Stimulated activated naive CD4-positive, alpha-beta T cell (primary cell): Measurements from ENCODE around the gene MYRF.

Experiments
- DNase-seq, 6 experiments: peaks; one replicate each; lab custom pipeline; 2025; lab: John Stamatoyannopoulos, UW

The MYRF gene

DNA sequence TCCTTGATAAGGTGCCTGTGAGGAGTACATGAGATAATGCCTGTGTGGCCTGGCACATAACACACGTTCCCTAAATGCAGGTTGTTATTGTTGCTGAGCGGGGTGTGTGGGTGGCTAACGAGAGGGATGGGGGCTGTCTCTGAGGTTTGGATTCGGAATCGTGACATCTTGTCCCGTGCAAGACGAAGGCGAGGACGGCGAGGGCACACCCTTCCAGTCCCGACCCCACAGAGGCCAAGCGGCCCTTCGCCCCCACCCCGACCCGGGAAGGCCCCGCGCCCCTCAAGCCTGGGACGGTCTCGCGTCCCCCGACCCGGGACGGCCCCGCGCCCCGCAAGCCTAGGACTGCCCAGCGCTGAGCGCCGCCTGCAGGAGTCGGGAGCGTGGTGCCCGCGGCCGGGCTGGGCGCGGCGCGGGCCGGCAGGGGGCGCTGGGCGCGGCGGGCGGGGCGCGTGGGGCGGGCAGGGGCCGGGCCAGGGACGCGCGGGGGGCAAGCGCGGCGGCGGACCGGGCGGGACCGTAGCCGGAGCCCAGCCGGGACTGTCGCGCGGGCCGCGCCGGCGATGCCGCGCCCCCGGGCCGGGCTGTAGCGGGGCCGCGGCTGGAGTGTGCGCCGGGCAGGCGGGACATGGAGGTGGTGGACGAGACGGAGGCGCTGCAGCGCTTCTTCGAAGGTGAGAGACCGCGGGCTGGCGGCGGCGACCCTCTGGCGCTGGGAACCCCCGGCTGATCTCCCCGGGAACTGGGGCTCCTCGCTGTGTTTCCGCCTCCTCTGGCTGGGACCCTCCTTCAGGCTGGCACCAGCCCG is at the start of gene MYRF:
TSS of gene MYRF (plus strand) at position 520 of the 808 bp plus-strand sequence. CDS start at position 629, 109 bp downstream.
- DNase-seq = peak in 5 of 6 experiments; percentile 18 to 51 (median 37)

GRCh38 chr11:61702701-61703312 is 49.6 kb upstream of the MYRF start:
- no peak for DNase-seq

GRCh38 chr11:61704838-61705237 is 47.6 kb upstream of the MYRF start:
- DNase-seq = no peak

GRCh38 chr11:61706452-61707400 is 45.7 kb upstream of the MYRF start:
- no peak for DNase-seq

DNA sequence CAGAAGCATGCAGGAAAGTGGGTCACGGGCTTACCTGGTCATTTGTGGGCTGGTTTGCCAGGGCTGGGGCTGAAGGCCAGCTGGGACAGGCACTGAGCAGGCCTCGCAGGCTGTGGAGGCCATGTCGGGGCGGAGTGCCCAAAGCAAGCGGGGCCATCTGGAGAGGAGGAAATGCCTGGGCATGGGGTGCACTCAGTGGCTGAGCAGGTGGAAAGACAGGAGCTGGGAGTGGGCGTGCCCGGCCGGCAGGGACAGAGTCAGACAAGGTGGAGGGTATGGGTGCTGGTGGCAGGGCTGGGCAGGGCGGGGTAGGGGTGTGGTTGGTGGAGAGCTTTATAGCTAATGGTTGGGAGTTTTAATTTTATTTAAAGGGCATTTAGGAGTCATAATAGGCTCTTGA is 44.9 kb upstream of the MYRF start:
- no peak for DNase-seq

DNA sequence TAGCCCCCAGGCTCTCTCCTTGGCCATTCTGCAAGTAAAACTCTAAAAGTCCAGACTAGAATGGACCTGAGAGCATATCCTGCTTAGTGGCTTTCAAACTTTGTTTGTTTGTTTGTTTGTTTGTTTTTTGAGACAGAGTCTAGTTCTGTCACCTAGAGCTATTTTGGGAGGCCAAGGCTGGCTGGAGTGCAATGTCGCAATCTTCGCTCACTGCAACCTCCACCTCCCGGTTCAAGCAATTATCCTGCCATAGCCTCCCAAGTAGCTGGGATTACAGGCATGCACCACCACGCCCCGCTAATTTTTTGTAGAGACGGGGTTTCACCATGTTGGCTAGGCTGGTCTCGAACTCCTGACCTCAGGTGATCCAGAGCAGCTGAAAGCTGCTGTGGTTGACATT is 43.3 kb upstream of the MYRF start:
- DNase-seq = no peak

- DNase-seq = no peak
Measured at GRCh38 chr11:61709572-61709971, 42.9 kb upstream of the MYRF start.

DNA sequence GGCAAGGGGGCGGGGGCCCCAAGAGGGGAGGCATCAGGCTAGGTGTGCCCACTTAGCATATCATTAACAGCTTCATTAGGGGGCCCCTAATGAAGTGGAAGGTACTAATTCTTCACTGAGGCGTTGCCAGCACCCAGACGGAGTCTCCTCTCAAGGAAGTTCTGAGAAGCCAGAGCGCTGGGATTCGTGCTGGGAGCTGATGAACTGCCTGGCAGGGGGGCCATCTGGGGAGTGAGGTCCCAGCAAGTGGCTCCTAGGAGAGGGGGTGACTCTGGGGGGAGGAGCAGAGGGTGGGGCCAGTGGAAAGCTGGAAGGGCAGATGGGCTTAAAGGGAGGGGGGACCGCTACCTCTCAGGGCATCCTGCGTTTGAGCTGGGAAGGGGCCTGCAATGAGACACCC is 42.4 kb upstream of the MYRF start:
- no peak for DNase-seq

DNA sequence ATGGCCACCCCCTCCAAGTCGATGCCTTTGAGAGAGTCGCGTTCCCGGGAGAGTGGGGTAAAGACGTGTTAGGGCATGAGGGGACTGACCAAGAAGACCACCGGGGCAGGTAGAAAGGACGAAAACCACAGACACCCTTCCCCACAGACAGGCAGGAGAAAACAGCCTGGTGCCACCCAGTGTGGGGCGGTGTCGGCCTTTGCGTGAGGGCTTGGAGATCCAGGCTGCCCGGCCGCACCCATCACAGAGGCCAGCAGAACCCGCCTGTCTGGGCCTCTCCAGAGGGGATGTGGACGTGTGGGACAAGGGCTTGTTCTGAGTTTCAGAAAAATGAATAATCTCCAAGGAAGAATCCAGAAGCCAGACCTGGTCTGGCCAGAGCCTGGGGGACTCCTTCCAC is 41.4 kb upstream of the MYRF start:
- no peak for DNase-seq

DNA sequence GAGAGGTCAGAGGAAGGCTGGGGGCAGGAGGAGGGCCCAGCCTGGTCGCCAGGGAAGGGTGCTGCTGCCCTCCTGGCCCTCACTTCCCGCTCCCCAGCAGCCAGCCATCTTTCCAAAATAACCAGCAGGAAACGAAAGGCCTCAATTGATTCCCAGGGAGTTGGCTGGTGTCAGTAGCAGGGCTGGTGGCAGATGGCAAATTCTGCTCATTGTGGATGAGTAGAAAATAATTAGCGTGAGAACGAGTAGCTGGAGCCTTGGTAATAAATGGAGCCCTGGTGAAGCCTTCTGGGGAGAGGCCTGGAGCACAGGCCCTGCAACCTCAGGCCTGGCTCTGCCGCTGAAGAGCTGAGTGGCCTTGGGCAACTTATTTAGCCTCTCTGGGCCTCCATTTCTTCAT is 40.9 kb upstream of the MYRF start:
- no peak for DNase-seq

GRCh38 chr11:61712314-61712713 is 40.1 kb upstream of the MYRF start:
- DNase-seq = no peak

DNA sequence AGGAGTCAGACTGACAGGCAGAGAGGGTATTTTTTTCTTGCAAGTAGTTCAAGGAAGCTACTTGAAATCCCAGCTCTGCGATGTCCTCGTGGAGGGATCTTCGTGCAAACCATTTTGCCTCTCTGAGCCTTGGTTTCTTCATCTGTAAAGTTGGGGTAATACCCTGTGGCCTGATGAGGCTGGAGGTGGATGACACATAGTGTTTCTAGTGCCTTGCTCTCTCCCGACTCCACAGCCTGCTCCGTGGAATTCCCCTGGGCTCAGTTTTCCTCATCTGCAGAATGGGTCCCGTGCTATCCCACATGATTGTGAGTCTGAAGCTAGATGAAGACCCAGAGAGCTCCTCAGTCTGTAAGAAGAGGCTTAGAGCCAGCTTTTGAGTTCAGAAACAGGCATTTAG is 39.6 kb upstream of the MYRF start:
- no peak for DNase-seq

DNA sequence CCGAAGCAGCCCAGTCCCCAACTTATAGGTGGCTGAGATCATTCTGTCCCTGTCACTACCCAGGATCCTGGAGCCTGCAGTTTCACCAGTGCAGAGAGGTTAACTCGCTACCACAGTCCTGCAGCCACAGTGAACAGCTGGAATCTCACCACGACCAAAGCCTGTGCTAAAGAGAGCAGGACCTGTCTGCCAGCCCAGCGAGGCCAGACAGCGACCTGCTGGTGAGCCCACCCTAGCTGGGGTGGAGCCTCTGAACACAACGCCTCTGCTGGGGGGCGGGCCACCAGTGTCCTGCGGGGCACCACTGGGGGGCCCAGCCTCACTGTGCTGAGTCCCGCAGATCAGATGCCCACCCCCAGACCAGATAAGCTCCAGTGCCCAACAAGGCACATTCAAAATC is 39.0 kb upstream of the MYRF start:
- DNase-seq = no peak

DNA sequence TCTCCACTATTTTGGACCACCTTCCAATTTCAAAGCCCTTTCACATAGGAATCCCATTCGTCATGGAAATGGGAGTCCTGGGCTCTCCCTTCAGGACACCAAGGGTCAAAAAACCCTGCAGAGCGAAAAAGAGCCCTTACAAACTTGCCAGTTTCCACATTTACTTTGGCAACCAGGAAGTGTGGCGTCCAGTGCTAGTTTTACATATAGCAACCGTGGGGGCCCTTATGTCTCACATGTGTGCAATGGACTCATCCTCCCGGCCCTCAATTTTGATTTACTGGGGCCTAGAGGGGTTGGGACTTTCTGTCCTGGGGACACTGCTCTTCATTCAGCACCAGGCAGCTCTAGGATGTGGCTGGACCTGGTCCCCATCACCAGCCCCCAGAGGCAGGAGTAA is 38.5 kb upstream of the MYRF start:
- no peak for DNase-seq

- DNase-seq = no peak
Measured at GRCh38 chr11:61714316-61714715, 38.1 kb upstream of the MYRF start.

DNA sequence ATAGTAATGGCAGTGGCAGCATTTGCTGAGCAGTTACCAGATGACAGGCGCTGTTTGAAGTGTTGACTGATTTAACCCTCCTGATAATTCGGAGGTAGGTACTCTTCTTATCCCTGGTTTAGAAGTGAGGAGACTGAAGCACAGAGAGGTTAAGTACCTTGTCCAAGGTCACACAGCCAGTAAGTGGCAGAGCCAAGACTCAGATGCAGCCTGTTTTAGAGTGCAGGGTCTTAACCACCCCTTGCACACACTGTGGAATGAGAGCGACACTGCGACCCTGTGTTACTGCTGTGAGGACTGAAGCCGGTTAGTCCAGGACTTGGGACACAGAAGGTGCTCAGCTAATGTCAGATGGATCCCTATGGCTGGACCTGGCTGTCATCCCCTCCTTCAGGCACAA is 37.5 kb upstream of the MYRF start:
- DNase-seq = no peak

GRCh38 chr11:61715867-61716266 is 36.6 kb upstream of the MYRF start:
- DNase-seq = no peak

GRCh38 chr11:61716478-61717285 is 35.8 kb upstream of the MYRF start:
- DNase-seq = no peak

GRCh38 chr11:61717286-61718033 is 35.0 kb upstream of the MYRF start:
- no peak for DNase-seq

DNA sequence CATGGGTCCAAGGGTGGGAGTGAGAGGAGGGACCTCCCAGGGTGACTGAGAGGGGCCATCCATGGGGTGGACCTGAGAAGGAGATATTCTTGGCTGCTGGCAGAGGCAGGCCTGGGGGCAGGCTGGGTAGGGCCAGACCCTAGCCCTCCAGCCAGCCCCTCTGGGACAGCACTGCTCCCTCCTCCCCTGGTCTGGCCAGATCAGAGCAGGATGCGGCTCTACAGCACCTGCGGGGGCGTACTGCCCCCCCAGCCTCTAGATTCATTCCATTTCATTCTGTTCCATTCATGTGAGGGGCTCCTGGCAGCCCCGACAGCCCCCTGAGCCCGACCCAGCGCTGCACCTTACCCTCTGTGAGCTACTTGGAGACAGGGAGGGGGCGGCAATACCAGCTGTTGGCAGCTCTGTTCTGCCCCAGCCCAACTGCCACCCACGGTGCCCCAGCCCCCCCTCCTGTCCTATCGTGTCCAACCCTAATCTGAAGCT is 34.3 kb upstream of the MYRF start:
- no peak for DNase-seq
